DMS153 (cell line): ENCODE data around the gene PRODH.
"Not testable (repeated sequence)": the region's sequence is repeated elsewhere in the genome, so short reads cannot be mapped to it uniquely, and the experiment has no call there.

Experiments used
- DNase-seq: peaks from one replicate; lab custom pipeline; 2025; lab: John Stamatoyannopoulos, UW

Gene PRODH, protein sequence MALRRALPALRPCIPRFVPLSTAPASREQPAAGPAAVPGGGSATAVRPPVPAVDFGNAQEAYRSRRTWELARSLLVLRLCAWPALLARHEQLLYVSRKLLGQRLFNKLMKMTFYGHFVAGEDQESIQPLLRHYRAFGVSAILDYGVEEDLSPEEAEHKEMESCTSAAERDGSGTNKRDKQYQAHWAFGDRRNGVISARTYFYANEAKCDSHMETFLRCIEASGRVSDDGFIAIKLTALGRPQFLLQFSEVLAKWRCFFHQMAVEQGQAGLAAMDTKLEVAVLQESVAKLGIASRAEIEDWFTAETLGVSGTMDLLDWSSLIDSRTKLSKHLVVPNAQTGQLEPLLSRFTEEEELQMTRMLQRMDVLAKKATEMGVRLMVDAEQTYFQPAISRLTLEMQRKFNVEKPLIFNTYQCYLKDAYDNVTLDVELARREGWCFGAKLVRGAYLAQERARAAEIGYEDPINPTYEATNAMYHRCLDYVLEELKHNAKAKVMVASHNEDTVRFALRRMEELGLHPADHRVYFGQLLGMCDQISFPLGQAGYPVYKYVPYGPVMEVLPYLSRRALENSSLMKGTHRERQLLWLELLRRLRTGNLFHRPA

DNA sequence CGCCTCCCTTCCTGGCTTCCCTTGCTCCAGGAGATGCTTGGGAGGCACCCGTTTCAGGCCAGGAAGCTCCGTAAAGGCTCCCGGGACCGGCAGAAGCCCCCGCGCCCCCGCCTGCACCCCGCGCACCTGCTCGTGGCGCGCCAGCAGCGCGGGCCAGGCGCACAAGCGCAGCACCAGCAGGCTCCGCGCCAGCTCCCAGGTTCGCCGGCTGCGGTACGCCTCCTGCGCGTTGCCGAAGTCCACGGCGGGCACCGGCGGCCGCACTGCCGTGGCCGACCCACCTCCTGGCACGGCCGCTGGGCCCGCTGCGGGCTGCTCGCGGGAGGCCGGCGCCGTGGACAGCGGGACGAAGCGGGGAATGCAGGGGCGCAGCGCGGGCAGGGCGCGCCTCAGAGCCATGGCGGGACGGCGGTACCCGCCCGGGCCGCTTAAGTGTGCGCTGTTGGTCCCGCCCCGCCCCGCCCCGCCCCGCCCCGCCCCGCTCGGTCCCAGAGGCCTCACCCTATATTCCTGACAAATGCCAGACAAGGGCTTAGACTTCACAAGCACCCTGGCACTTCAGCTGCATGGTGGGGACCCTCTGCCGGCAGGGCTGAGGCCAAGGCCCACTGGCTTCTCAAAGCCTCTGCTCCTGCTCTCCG lies at the start of gene PRODH:
Gene PRODH (minus strand): TSS at position 405 of the 641 bp plus-strand sequence. CDS start 6 bp downstream, at position 399.
- DNase-seq: no peak

DNA sequence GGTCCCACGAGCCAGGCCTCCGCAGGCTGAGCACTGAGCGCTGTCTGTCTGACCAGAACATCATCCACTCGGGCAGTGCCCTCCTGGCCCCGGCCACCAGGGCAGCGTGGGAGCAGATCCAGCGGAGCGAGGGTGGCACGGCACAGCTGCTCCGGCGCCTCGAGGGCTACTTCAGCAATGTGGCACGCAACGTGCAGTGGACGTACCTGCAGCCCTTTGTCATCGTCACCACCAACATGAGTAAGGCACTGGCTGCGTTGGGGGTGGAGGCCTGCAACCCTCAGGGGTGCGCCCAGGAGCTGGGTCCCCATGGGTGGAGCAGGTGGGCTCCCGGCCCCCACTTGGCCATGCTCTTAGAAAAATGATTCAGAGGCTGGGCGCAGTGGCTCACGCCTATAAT lies 49.7 kb upstream of the PRODH start:
- DNase-seq: no peak

DNA sequence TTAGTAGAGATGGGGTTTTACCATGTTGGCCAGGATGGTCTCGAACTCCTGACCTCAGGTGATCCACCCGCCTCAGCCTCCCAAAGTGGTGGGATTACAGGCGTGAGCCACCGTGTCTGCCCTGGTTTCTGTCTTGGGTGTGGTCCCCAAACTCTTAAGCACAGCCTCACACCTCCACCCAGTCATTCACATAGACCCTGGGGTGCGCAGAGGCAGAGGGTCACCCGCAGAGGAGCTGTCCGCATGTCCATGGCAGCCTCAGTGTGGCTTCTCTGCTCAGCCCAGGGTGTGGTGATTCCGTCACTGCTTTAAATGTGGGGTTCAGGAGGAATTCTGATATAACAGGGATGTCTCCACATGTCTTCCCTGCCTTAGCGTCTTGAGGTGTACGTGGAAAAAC lies 48.5 kb upstream of the PRODH start:
- DNase-seq: no peak

DNA sequence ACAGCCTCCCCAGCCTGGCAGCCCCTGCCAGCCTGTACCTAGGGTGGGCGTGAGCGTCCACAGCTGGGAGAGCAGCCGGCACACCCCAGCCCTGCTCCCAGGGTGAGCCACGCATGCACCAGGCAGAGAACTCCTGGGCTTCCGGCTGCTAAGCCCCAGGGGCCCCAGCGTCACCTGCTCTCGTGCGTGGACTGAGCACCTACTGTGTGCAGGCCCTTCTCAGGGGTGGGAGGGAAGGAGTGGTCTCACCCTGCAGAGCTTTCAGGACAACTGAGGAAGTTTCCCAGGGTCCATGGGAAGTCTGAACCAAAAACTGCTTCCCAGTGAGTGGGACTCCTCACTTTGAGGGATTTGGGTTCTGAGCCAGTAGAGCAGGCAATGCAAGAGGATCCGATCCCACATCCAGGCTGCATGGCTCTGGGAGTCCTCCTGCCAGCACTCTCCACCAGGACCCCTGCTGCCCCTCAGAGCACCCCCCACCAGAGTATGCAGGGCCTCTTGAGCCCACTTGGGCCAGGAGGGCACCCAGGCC lies 47.1 kb upstream of the PRODH start:
- no peak for DNase-seq

DNA sequence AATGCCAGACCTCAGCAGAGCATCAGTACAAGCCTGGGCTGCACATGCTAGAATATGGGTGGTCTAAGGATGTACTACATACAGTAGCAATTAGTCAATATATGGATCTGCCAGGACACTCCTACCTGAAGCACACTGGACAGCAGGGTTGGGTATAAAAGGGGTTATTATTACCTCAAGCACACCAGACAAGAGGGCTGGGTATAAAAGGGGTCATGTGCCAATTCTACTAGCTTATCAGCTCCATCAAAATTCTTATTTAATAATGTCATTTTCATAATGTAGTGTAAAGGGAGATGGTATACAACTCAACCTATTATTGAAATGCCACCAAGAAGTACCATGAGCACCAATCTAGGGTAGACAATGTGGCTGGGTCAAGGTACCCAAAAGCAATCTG lies 44.7 kb upstream of the PRODH start:
- DNase-seq: no peak

DNA sequence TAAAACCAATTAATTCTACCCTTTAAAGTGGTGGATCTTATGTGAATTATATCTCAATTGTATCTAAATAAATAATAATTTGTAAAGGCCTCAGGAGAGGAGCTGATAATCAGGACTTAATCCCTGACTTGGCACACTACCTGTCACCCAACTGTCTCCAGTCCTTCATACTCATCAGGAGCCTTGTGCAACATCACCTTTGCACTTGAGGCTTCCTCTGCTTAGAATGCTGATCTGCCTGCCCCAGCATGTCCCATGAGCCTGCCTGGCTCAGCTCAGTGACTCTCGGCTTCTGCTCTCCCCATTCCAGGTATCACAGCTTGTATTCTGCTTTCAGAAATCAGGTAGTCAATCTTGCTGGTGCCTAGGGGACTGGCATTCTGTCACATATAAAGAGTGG lies 43.9 kb upstream of the PRODH start:
- no peak for DNase-seq

DNA sequence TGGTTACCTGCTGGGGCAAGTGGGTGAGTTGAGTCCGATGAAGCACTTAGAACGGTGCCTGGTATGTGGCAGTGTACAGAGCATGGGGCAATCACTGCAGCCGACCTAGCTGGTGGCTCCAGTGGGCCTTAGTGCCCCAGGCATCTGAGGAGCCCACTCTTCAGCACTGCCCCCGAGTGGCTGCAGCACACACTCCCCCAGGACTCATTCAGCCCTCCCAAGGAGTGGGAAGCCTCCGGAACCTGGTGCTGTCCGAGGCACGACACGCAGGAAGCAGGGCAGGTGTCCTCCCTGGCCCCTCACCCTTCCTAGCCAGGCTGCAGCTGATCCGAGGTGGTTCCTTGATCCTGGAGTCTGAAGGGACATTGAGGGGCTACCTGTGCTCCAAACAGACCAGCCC lies 42.4 kb upstream of the PRODH start:
- no peak for DNase-seq

DNA sequence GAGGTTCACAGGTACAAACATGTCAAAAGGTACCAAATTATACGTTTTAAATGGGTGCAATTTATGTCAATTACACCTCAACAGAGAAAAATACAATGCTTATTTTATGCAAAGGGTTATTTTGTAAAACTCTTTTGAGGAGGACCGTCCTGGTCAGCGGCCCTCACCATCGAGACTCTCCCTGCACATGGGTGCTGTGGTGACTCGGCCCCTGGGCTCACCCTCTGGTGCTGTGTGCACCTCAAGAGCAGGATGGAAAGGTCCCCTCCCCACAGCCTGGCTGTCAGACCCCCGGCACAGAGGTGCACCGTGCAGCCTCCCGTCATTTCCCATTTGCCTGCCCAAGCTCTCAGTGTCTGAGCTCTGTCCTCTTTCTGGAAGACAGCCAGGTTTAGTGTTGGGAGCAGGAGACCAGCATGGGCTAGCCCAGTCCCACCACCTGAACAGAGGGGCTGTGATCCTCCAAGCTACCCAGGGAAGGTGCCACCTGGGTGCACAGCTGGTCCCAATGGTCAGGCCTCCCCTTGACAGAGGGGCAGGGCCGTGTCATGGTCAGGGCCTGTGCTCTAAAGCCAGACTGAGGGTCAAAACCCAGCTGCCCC lies 41.8 kb upstream of the PRODH start:
- no peak for DNase-seq

DNA sequence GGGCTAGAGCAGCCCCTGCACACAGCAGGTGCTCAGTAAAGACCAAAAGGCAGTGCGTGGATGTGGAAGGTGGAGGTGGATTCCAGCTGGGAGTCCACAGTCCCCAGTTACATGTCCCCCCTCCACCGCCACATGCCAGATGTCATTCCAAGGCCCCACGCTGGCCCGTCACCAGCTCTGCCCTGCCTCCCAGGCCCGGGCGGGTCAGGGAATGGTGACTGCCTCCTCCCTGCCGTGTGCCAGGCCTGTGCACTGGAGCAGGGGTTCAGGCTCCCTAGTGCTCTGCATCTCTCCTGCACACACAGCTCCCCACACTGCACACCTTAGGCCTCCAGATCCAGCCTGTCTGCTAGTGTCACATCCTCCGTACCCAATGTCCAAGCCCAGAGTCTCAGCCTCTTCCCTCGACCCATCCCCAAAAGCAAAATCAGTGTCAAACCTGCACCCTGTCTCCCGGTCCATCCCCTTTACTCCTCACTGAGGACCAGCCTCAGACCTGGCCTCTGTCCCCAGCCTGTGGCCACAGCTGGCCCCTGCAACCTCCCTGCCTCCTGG lies 40.2 kb upstream of the PRODH start:
- no peak for DNase-seq

DNA sequence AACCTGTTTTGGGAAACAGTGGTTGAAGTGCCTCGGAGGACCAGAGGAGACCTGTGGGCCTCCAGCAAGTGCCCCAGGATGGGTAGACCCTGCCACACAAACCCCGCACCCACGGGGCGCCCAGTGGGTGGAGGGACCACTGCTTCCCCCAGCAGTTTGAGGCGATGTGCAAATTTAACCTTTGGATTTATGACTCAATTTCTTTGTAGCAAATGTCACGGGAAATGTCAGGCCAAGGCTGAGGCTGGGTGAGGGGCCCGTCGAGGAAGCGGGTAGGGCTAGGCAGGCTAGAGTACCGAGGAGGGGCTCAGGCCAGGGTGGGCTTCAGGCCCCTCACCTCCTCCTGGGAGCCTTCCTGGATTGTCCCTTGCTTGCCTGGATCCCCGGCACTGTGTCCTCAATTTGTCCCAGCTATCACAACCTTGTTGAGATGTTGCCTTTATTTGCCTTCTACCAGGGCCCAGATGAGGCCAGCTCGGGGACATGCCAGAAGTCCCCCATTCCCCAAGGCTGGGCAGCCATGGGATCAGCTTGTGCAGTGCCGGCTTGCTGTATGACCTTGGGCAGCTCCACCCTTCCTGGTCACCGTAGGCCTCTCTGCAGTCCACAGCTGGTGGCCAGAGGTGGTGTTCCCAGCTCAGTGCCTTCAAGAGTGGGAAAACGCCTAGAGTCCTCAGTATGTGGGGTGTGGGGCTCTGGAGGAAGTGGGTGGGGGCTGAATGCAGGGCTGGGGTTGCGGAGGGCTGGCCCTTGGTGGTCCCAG lies 39.5 kb upstream of the PRODH start:
- no peak for DNase-seq

DNA sequence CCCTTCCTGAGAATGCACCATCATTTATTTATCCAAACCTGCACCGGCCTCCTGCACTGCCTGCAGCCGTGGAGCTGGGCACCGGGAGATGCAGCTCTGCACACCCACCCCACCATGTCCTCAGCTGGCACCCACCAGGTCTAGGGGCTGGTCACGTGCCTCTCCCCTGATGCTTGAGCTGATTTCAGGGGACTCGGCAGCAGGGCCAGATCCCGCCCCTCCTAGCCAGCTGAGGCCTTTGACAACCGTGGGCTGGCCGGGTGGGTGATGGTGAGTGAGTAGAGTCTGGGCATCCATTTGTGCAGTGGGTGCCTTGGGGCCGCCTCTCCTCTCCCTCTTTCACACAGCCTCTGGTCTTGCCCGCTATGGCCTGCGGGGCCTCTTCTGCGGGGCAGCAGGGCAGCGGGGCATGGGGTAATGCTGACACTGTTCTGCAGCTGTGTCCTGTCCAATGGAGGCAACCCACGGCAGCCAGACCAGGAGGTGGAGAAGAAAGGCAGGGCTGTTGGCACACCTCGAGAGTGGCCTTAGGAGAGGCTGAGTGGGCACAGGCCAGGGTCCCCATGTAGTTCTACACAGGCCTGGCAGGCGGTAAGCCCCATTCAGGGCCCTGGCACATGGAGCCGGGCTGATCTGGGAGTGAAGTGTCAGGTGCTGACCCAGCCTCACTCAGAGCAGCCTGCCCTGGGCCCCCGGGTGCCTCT lies 38.5 kb upstream of the PRODH start:
- no peak for DNase-seq

DNA sequence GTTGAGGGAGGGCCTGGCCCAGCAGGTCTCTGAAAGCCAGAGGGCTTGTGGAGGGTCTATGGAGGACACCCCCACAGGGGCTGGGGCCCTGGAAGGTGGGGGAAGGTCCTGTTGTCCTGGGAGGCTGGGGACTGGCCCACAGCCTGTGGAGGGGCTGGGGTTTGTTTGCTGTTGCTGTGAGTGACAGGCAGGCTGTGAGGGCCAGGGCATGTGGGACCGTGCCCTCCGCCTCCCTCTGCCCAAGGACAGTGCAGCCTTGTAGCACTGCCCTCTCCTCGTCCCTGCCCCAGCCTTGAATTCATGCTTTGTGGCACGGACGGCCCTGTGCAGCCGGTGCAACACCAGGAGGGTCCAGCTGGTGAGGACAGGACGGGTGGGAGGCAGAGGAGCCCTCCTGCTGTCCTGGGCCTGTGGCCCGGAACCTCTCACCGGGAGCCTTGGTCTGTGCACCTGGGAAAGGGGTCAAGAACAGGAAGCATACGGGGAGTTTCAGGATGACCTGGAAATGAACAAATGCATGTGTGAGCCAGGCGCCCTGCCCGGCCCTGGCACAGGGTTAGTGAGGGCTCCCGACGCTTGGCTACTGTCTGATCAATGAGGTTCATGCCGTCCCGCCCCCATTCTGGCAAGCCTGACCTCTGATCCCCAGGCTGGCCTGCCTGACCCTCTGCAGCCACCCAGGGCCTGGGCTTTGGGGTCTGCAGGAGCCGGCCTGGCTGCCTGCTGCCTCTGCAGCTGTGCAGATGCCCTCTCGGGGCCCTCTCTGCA lies 37.4 kb upstream of the PRODH start:
- no peak for DNase-seq

DNA sequence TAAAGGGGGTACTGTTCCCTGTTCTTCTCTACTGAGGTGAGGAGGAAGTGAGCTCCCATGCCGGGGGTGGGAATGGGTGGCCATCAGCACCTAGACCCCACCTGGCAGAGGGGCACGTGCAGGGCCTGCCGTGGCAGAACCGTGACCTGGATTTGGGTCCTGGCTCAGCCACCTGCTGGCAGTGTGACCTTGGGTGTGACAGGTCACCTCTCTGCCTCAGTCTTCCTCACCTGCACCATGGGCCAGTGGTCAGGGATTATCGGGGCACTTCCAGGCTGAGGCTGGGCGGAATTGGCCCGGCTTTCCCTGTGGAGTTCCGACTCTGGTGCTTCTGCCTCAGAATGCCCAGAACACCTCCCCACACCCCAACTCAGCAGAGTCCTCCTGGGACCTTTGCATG lies 36.5 kb upstream of the PRODH start:
- not testable (repeated sequence) for DNase-seq

DNA sequence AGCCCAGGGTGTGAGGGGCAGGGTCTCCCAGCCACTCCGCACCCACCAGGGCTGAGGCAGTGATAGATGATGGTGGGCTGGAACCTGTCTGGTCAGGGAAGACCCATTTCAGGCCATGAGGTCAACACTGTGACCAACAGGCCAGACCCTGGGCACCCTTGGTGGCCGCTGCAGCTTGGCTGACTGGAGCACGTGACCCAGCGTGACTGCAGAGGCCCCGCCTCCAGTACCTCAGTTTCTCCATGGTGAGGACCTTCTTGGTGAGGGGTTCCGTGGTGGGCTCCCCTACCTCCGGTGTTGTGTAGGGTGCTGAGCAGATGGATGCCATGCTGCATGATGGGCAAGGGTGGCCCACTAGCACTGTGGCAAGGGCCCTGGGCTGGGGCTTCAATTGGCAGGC lies 35.9 kb upstream of the PRODH start:
- not testable (repeated sequence) for DNase-seq

DNA sequence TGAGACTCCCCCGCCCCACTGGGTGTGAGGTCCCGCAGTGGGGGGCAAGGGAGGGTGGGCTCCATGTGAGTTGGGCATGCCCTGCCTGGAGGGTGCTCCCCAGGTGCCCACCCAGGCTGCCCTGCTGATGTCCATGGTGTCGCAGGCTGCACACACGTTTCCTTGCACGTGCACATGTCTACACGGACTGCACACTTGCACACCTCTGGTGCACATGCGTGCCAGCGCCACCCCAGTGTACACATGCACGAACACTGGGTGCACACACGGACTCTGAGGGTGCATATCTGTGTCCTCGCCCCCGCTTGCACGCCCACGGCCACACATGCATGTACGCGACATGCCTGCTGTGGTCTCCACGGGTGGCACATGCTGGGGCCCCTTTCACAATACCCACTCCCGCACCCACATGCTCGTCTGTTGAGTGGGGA lies 35.2 kb upstream of the PRODH start:
- DNase-seq: no peak

DNA sequence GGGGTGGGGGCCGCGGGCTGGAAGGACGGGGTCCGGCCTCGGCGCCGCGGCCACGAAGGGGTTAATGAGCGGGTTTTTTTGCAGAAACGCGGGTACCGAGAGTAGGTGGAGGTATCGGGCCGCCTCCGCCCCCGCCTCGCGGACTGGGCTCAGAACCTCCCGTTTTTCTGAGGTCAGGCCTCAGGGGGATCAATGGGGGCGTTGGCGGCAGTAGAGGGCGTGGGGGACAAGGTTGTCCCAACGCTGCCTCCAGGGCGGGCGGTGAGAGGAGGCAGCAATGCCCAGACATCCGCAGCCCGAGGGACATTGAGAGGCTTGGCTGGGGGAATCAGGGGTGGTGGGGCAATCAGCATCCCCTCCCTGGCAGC lies 34.8 kb upstream of the PRODH start:
- DNase-seq: no peak

DNA sequence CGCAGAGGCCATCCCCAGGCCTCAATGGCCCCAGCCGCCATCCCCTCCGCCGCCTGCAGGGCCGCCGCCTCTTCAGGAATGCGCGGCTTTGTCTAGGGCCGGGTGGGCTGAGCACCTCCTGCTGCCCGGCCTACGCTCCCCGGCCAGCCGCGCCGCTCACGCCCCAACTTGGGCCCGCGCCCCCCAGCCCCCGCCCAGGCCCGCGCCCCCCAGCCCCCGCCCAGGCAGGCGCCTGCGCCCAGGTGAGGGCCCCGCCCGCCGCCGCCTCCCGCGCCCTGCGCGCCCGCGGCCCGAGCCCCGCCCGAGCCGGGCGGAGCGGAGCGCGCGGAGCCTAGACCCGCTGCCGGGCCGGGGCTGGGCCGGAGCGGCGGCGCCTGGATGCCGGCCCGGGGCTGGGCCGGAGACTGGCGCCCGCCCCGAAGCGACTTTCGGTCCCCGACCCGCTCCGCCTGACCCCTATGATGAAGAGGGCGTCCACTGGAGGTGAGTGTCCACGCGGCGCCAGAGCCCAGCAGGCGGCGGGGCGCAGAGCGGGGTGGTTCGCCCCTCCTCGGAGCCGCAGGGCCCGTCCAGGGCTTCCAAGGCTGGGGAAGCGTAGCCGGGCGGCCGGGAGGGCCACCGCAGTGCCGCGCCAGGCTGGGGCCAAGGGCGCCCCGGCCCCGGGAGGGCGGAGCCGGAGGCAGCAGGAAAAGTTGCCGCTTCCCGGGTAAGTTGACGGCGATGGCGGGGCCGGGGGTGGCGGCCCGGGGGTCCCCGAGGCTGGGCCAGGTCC lies 34.3 kb upstream of the PRODH start:
- DNase-seq: no peak

DNA sequence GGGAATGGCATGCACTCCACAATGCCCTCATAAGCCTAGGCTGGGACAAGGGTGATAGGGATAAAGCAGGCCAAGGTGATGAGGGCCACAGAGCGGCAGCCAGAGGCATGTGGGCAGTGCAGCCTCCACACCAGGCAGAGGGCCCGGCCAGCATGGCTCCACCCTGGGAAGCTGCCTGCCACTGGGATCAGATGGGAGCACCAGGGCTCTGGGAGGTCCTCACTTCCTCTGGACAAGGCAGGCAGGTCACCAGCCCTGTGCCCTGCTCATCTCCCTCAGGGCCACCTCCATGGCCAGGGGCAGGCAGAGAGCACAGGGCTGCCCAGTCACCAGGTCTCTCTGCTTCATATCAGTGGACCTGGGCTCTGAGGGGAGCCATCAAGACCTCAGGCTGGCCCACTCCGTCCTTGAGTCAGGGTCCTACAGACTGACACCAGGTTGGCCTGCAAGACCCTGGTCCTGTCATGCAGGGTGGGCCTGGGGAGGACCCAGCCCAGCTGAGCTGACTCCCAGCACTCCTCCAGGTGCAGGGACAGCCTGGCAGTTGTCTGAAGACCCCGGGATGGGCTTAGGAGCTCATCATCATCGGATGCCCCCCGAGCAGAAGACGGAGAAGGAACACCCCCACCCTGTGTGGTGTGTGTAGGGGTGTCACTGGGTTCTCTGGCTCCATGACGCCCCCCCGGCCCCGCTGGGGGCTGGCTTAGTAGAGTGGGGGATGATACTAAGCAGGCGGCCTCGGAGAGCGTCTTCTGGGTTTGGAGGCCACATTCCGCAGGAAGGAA lies 33.3 kb upstream of the PRODH start:
- DNase-seq: not testable (repeated sequence)
